Measurements from ENCODE around the gene PINLYP.

DNA sequence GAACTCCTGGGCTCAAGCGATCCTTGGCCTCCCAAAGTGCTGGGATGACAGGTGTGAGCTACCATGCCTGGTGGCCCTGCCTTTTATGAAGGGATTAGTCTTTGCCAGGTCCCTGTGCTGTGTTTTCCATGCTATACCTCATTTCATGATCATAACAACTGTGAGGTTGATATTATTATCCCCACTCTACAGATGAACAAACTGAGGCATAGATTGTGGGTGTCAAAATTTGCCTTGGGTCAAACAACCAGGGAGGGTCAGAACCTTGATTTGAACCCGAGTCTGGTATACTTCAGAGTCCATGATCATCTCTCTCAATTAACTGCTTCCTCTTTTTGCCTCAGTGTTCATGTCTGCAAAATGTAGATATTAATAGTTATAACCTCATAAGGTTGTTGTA, 6.9 kb downstream of the PINLYP start:
- TF ChIP-seq, protein P1, sequence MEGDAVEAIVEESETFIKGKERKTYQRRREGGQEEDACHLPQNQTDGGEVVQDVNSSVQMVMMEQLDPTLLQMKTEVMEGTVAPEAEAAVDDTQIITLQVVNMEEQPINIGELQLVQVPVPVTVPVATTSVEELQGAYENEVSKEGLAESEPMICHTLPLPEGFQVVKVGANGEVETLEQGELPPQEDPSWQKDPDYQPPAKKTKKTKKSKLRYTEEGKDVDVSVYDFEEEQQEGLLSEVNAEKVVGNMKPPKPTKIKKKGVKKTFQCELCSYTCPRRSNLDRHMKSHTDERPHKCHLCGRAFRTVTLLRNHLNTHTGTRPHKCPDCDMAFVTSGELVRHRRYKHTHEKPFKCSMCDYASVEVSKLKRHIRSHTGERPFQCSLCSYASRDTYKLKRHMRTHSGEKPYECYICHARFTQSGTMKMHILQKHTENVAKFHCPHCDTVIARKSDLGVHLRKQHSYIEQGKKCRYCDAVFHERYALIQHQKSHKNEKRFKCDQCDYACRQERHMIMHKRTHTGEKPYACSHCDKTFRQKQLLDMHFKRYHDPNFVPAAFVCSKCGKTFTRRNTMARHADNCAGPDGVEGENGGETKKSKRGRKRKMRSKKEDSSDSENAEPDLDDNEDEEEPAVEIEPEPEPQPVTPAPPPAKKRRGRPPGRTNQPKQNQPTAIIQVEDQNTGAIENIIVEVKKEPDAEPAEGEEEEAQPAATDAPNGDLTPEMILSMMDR (conservative IDR thresholded peaks at IDR 0.05 in 1 of 2, IDR thresholded peaks at IDR 0.05 in 1 of 2; ENCODE audit: low read depth in 1 of 2, low read length in 2 of 2): no peak
- no peak for TF ChIP-seq EZH2 (IDR thresholded peaks at IDR 0.05; ENCODE audit: low read length, missing control alignments)
